Stimulated activated naive CD8-positive, alpha-beta T cell treated with anti-CD3 and anti-CD28 coated beads, Interleukin-15, Interleukin-2, amounts not matched to agents 100 ng/mL and 50 ng/mL, for 24 hours (primary cell): Measurements from ENCODE around the gene TCF7L2.

Source experiments
- H3K27ac Mint-ChIP-seq: one replicate; pipeline ENCODE4 v1.8.0; 2021; ENCODE audit warnings: mild to moderate bottlenecking, mixed read lengths
- H3K27me3 Mint-ChIP-seq: one replicate; pipeline ENCODE4 v1.8.0; 2021; ENCODE audit warnings: mixed read lengths
- H3K36me3 Mint-ChIP-seq: one replicate; pipeline ENCODE4 v1.8.0; 2021; ENCODE audit warnings: low read depth, mixed read lengths
- H3K4me1 Mint-ChIP-seq: one replicate; pipeline ENCODE4 v1.8.0; 2021; ENCODE audit warnings: low read depth, mixed read lengths
- H3K4me3 Mint-ChIP-seq: one replicate; pipeline ENCODE4 v1.8.0; 2021; ENCODE audit warnings: mild to moderate bottlenecking, mixed read lengths
- H3K9me3 Mint-ChIP-seq: one replicate; pipeline ENCODE4 v1.8.0; 2021; ENCODE audit warnings: mixed read lengths

The TCF7L2 gene

DNA sequence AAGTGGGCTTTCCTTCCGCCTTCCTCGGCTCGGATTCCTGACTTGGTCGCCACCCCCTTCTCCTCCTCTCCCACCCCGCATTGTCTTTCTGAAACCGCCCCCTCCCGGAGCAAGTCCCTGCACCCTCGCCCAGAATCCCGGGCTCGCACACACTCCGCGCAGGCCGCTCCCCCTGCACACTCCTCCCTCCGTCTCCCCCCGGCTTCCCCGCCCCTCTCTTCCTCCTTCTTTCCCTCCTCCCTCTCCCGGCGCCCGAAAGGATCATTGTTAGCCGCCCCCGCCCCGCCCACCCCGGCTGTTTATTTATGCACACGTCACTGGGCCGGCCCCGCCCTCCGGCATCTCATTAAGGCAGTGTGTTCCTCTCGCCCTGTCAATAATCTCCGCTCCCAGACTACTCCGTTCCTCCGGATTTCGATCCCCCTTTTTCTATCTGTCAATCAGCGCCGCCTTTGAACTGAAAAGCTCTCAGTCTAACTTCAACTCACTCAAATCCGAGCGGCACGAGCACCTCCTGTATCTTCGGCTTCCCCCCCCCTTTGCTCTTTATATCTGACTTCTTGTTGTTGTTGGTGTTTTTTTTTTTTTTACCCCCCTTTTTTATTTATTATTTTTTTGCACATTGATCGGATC, at the start of gene TCF7L2:
Gene TCF7L2, plus strand, starts transcription at position 373 of the 633 bp plus-strand sequence. CDS start 510 bp downstream, outside the sequence.
- peaks cover 62% of the 10 kb centered on the region for H3K27me3 Mint-ChIP-seq
- no peaks in the 10 kb centered on the region for H3K9me3 Mint-ChIP-seq
- H3K36me3 Mint-ChIP-seq = no peaks in the 10 kb centered on the region
- peak within 1 kb of the TSS; percentile 86 for H3K27ac Mint-ChIP-seq
- peak within 1 kb of the TSS; percentile 93 for H3K4me3 Mint-ChIP-seq
- H3K4me1 Mint-ChIP-seq = peaks cover 29% of the 10 kb centered on the region

DNA sequence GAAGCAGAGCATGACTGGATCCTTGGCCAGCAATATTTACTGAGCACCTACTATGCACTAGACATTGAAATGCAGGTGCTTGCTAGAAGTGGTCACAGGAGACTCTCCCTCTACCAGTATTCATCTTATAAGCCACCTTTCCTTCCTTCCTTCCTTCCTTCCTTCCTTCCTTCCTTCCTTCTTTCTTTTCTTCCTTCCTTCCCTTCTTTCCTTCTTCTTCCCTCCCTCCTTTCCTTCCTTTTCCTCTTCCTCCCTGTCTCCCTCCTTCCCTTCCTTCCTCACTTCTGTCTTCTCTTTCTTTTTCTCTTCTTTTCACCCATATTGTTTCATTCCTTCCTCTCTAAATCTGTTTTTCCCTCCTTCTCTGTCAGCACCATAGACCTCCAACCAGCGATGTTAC, 47.3 kb upstream of the TCF7L2 start:
- Mint-ChIP-seq H3K36me3 (no peaks in the 10 kb centered on the region), H3K4me1 (no peaks in the 10 kb centered on the region), H3K4me3 (no peak overlapping the region), H3K27me3 (no peaks in the 10 kb centered on the region), H3K9me3 (no peaks in the 10 kb centered on the region), H3K27ac (no peak overlapping the region)

DNA sequence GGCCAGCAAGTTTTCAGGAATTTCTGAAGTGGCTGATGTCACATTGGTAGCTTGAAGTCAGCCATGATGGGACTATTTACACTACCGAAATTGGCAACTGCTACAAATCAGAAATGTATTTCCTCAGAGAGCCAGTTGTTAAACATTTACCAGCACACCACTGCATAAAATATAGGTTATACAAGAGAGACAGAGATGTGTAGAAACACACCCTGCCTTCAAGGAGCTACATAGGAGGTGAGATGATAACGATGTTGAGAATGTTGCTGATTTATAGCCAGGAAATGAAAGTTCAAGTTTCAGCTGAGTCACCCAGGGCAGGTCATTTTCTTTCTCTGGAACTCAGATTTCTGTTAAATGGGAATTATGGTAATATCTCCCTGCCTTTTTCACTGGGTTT, 46.0 kb upstream of the TCF7L2 start:
- Mint-ChIP-seq H3K4me1 (no peaks in the 10 kb centered on the region), H3K9me3 (no peaks in the 10 kb centered on the region), H3K4me3 (no peak overlapping the region), H3K27ac (no peak overlapping the region), H3K36me3 (no peaks in the 10 kb centered on the region), H3K27me3 (no peaks in the 10 kb centered on the region)

DNA sequence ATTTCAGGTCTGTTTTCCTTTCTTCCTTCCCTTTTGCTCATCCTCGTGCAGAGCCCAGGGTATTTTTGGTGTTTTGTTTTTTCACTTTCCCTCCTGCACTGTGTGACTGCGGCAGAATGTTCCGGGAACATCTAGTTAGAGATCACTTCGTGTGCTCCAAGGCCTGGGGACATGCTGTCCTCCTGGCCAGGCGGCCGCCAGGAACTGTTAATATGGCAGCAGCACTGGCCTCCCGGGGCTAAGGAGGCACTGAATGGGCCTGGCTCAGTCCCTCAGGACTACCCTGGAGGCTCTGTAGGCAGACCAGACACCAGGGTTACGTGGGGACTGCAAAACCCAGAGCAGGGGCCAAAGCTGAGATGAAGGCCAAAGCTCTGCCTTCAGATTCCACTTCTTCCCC, 43.1 kb upstream of the TCF7L2 start:
- Mint-ChIP-seq H3K4me3 (no peak overlapping the region), H3K9me3 (no peaks in the 10 kb centered on the region), H3K36me3 (no peaks in the 10 kb centered on the region), H3K27ac (no peak overlapping the region), H3K4me1 (no peaks in the 10 kb centered on the region), H3K27me3 (no peaks in the 10 kb centered on the region)

DNA sequence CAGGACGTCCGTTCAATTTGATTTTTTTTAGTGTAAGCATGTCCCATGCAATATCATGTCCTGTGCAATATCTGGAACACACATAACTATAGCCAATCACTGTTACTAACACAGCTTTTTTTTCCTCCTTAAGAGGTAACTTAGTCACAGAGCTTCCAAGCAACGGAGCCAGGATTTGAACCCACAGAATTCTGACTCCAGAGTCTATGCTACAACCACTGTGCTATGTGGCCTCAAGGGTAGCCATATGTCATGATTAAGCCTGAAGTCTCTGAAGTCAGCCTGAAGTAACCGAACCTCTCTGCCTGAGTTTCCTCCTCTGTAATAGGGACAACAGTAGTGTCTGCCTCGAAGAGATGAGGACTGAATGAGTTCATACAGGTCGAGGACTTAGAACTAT, 42.2 kb upstream of the TCF7L2 start:
- Mint-ChIP-seq H3K27me3 (no peaks in the 10 kb centered on the region), H3K9me3 (no peaks in the 10 kb centered on the region), H3K4me1 (no peaks in the 10 kb centered on the region), H3K27ac (no peak overlapping the region), H3K36me3 (no peaks in the 10 kb centered on the region), H3K4me3 (no peak overlapping the region)

DNA sequence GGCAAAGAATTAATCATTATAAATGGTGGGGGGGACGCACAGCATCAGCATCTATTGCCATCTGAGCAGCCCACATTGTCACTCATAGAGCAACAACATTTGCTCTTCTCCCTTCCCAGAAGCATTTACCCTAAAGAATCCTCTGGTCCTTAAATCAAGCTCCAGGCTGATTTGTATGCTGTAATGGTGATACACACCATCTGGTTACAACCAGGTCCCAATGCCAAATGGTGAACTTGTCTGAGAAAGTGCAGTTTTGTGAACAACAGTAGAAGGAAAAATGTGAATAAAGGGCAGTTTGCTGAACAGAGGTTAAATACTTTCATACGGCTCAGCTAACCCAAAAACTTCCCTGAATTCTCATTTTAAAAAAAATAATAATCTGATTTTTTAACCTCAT, 38.8 kb upstream of the TCF7L2 start:
- no peaks in the 10 kb centered on the region for H3K36me3 Mint-ChIP-seq
- H3K4me3 Mint-ChIP-seq = no peak overlapping the region
- H3K27ac Mint-ChIP-seq = no peak overlapping the region
- no peaks in the 10 kb centered on the region for H3K27me3 Mint-ChIP-seq
- no peaks in the 10 kb centered on the region for H3K4me1 Mint-ChIP-seq
- no peaks in the 10 kb centered on the region for H3K9me3 Mint-ChIP-seq

DNA sequence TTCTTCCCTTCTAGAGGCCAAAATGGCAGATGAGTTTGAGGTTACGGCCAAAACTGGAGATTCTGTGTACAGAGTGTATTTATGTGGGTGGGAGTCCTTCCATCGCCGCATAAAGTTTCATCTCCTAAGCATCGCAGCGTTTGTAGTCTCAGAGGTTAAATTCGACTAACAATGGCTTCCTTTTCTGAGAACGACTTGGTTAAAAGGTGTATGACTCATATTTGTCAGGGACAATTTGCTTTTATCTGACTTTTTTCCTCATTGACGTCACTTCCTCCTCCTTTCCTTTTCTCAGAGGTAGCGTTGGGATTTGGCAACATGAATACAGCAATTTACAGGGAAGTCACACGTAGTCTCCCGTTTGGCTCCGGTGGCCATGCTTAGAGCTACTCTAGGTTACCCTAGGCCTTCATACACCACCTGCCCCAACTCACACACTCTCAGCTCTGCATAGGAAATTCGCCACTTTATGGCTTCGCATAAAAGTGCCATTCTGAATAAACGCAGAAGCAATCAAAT, 37.6 kb upstream of the TCF7L2 start:
- Mint-ChIP-seq H3K27me3 (no peaks in the 10 kb centered on the region), H3K4me1 (no peaks in the 10 kb centered on the region), H3K4me3 (no peak overlapping the region), H3K27ac (no peak overlapping the region), H3K36me3 (no peaks in the 10 kb centered on the region), H3K9me3 (no peaks in the 10 kb centered on the region)

DNA sequence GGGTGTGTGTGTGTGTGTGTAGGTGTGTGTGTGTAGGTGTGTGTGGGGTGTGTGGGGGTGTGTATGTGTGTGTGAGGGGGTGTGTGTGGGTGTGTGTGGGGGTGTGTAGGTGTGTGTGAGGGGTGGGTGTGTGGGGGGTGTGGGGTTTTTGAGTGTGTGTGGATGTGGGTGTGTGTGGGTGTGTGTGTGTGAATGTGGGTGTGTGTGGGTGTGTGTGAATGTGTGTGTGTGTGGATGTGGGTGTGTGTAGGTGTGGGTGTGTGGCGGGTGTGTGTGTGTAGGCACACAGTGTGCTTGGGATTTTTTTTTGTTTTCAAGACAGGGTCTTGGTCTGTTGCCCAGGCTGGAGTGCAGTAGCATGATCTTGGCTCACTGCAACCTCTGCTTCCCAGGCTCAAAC, 36.8 kb upstream of the TCF7L2 start:
- Mint-ChIP-seq H3K36me3 (no peaks in the 10 kb centered on the region), H3K4me1 (no peaks in the 10 kb centered on the region)

DNA sequence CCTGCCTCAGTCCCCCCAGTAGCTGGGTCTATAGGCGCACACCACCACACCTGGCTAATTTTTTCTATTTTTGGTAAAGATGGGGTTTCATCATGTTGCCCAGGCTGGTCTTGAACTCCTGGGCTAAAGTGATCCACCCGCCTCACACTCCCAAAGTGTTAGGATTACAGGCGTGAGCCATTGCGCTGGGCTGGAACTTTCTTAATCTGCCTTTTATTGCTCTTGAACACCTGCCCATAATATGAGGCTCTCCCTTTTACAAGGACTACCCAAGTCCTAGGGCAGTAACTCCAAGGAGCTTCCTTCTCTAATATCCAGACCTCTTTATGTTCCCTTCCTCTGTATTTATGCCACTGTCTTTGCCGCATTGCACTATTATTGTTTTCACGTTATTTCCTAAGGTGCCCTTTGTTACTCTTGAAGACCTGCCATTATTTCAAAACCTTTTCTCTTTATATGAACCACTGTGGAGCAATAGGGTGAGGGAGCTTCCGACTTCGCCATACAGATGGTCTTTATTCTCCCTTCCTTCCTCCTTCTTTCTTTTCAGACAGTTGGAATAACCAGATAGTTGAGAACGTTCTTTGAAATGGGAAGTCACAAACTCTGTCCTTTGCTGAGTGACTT, 36.3 kb upstream of the TCF7L2 start:
- Mint-ChIP-seq H3K27ac (no peak overlapping the region), H3K9me3 (no peaks in the 10 kb centered on the region), H3K4me3 (no peak overlapping the region), H3K36me3 (no peaks in the 10 kb centered on the region), H3K4me1 (no peaks in the 10 kb centered on the region), H3K27me3 (no peaks in the 10 kb centered on the region)

More for the DNA sequence above, 36.8 kb upstream of the TCF7L2 start:
- no peak overlapping the region for H3K27ac Mint-ChIP-seq
- no peak overlapping the region for H3K4me3 Mint-ChIP-seq
- no peaks in the 10 kb centered on the region for H3K9me3 Mint-ChIP-seq
- no peaks in the 10 kb centered on the region for H3K27me3 Mint-ChIP-seq

DNA sequence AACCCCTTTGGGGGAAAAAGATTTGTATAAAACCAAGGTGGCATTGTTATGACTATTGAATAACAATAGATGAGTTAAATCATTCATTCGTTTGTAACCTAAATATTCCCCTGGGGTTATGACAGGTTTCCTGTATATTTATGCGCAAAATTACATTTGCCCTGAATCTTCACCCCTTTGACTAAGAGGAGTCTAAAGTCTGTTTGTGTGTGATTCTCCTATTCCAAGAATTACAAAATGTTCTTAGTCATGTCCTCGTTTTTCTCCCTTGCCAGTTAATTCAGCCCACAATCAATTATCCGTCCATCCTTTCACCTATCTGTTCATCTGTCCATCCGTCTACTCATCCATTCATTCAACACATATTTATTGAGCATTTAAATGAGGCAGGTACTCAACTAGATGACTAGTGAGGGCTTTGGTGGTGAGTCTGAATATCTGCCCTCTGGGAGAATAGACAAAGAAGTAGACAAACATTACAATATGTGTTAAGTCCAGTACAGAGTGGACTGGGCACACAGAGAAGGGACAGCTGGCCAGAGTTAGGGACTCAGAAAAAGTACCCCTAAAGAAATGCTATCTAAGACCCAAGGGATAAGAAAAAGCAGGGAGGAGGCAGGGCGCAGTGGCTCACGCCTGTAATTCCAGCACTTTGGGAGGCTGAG, 35.6 kb upstream of the TCF7L2 start:
- H3K36me3 Mint-ChIP-seq = no peaks in the 10 kb centered on the region
- no peak overlapping the region for H3K27ac Mint-ChIP-seq
- H3K4me1 Mint-ChIP-seq = no peaks in the 10 kb centered on the region
- no peaks in the 10 kb centered on the region for H3K27me3 Mint-ChIP-seq
- H3K9me3 Mint-ChIP-seq = no peaks in the 10 kb centered on the region
- H3K4me3 Mint-ChIP-seq = no peak overlapping the region

DNA sequence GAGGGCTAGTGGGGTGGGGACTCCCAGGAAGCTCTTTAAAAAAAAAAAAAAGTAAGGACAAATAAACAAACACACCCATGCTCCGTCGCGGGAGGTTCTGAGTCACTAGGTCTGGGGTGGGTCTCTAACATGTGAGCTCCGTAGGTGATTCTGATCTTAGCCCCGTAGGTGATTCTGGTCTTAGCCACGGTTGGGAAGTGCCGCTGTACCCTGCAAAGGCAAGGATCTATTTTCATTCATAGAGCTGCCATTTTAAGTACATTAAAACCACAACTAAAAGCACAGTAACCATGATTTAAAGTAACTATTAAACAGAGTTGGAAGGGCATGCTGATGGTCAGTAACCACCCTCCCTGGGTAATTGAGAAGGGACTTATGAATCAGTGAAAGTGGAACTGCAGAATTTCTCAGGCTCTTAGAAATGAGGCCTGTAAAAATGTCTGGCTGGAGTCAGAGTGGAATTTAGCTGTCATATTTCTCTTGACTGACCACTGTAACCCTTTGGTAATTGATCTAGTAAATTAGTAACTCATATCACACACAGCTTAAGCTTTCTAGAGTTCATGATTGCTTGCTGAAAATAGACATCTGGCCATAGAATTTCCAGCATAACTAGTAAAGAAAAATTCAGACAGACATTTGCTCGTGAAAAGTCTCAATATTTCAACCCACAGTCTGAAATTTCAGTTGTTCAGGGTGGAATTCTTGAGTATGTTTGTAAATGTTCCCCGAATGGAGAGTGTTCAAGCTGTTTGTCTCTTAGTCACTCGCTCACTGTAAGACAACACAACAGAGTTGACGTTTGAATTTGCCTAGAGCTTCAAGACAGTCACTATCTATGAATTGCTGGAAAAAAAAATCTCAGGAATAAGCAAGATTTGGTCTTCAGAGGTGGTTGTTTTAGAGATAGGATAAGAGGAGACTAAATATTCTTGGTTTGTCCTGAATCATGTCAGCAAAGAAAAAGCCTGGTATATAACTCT, 34.2 kb upstream of the TCF7L2 start:
- no peaks in the 10 kb centered on the region for H3K9me3 Mint-ChIP-seq
- no peak overlapping the region for H3K27ac Mint-ChIP-seq
- no peaks in the 10 kb centered on the region for H3K4me1 Mint-ChIP-seq
- no peak overlapping the region for H3K4me3 Mint-ChIP-seq
- no peaks in the 10 kb centered on the region for H3K27me3 Mint-ChIP-seq
- no peaks in the 10 kb centered on the region for H3K36me3 Mint-ChIP-seq

DNA sequence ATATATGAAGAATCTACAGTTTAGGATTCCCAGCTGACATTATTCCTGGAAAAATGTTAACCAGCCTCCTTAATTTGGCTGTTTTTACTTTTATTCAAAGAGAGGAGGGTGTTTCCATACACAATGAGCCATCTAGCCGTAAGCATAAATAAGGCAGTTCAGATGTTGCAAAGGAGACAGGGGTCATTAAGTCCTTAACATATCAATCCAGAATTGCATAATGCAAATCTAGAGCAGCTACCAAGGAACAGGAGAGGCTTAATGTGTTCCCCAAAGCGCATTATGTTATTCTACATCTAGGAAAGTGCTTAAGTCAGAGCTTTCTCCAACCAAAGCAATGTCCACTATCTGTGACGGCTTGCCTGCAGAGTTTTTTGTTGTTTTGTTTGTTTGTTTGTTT, 32.4 kb upstream of the TCF7L2 start:
- H3K4me3 Mint-ChIP-seq = no peak overlapping the region
- H3K9me3 Mint-ChIP-seq = no peaks in the 10 kb centered on the region
- no peaks in the 10 kb centered on the region for H3K36me3 Mint-ChIP-seq
- no peaks in the 10 kb centered on the region for H3K27me3 Mint-ChIP-seq
- H3K4me1 Mint-ChIP-seq = no peaks in the 10 kb centered on the region
- H3K27ac Mint-ChIP-seq = no peak overlapping the region

DNA sequence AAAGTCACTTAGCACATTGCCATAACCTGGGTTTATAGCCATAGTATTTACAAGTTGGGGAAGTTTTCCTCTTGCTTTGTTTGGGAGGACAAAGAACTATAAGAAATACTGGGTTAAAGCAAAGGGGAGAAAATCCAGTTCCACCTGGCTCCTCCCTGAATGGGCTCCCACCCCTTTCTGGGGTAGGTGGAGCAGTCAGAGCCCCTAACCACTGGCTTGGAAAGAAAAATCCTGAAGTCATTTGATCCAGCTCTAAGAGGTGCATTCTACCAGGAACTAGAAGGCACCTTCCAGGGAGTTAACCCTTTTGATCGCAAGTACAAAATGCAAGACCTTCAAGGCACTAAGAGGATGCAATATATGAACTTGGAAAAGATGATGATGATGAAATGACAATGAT, 31.3 kb upstream of the TCF7L2 start:
- Mint-ChIP-seq H3K4me1 (no peaks in the 10 kb centered on the region), H3K36me3 (no peaks in the 10 kb centered on the region), H3K9me3 (no peaks in the 10 kb centered on the region), H3K27me3 (peaks cover 3% of the 10 kb centered on the region), H3K4me3 (no peak overlapping the region), H3K27ac (no peak overlapping the region)

DNA sequence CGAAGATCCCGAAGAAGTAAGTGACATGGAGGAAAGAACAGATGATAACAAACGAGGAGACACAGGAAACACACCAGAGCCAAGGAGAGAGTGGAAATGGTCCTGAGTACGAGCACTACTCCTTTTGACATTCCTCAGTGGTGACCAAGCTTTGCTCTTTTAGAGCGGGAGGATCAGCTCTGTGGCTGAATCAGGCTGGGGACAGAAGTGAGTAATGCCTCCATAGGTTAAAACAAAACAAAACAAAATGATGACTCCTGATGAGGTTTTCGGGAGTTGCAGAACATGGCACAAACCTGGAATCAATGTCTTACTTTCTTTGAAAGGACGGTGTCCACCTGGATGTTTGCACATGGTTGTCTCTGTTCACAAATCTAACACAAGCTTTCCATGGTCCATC, 30.3 kb upstream of the TCF7L2 start:
- Mint-ChIP-seq H3K4me1 (no peaks in the 10 kb centered on the region), H3K27me3 (peaks cover 3% of the 10 kb centered on the region), H3K36me3 (no peaks in the 10 kb centered on the region), H3K4me3 (no peak overlapping the region), H3K27ac (no peak overlapping the region), H3K9me3 (no peaks in the 10 kb centered on the region)
